GM21367 (cell line): ENCODE data around the gene SSTR3.
A peak's percentile ranks its signal among the peaks of the same experiment; 100 is the strongest.
"Not testable (repeated sequence)": the region's sequence is repeated elsewhere in the genome, so short reads cannot be mapped to it uniquely, and the experiment has no call there.

ENCODE experiments used
- ATAC-seq: cut with Tn5 transposase; IDR thresholded peaks from one replicate; pipeline ENCODE4 v1.9.1; 2021; ENCODE audit not compliant: unreplicated experiment

Gene SSTR3

GRCh38 chr22:37242395-37242918 is 30.2 kb upstream of the SSTR3 start:
- peak; percentile 45 for ATAC-seq

- ATAC-seq, result no peak
These were observed 29.3 kb upstream of the SSTR3 start for GRCh38 chr22:37241351-37242142.

GRCh38 chr22:37240941-37241320 is 28.7 kb upstream of the SSTR3 start:
- no peak for ATAC-seq

GRCh38 chr22:37240240-37240940 is 28.1 kb upstream of the SSTR3 start:
- ATAC-seq, result no peak

- ATAC-seq, result no peak
These were observed 27.3 kb upstream of the SSTR3 start for GRCh38 chr22:37239336-37240239.

- no peak for ATAC-seq
These were observed 25.3 kb upstream of the SSTR3 start for GRCh38 chr22:37237371-37238268.

- no peak for ATAC-seq
These were observed 23.8 kb upstream of the SSTR3 start for GRCh38 chr22:37235897-37236607.

- no peak for ATAC-seq
These were observed 22.7 kb upstream of the SSTR3 start for GRCh38 chr22:37234736-37235711.

GRCh38 chr22:37233751-37234631 is 21.7 kb upstream of the SSTR3 start:
- ATAC-seq, result no peak

- ATAC-seq, result not testable (repeated sequence)
These were observed 21.1 kb upstream of the SSTR3 start for GRCh38 chr22:37233371-37233750.

GRCh38 chr22:37232140-37232998 is 20.1 kb upstream of the SSTR3 start:
- ATAC-seq, result no peak

- ATAC-seq, result no peak
These were observed 19.3 kb upstream of the SSTR3 start for GRCh38 chr22:37231406-37232139.

- no peak for ATAC-seq
These were observed 18.6 kb upstream of the SSTR3 start for GRCh38 chr22:37230673-37231405.

GRCh38 chr22:37229805-37230672 is 17.8 kb upstream of the SSTR3 start:
- ATAC-seq, result no peak
